Tibial nerve (tissue), 4 donors: ENCODE results near the gene RSRC1. TPM values are rescaled to one million over a fixed set of nuclear protein-coding genes. Genes with fewer than 3 reads are reported as not detected.

Experiments used
- DNase-seq, 2 donors: peaks; one replicate each; pipeline ENCODE4 v3.0.0-alpha.2; 2019; ENCODE audit warnings: low spot score in 2 of 2
- H3K27ac ChIP-seq, 4 donors: fragments of 200-600 bp; sonication (generic) in 3 of 4; one replicate each; pipeline ENCODE4 v1.5.1; 2017 to 2019; ENCODE audit warnings: mild to moderate bottlenecking in 1 of 4
- H3K27me3 ChIP-seq, 2 donors: fragments of 200-600 bp; sonication (generic) in 1 of 2; one replicate each; pipeline versions ENCODE4 v1.5.1 to v1.6.0; 2017 to 2019
- H3K36me3 ChIP-seq, 3 donors: fragments of 200-600 bp; sonication (generic); one replicate each; pipeline ENCODE4 v1.5.1; 2018 to 2019
- H3K4me1 ChIP-seq, 4 donors: fragments of 200-600 bp; sonication (generic) in 3 of 4; one replicate each; pipeline ENCODE4 v1.5.1; 2017 to 2019
- H3K4me3 ChIP-seq, 4 donors: fragments of 200-600 bp; sonication (generic) in 3 of 4; one replicate each; pipeline ENCODE4 v1.5.1; 2017 to 2019; ENCODE audit warnings: mild to moderate bottlenecking in 1 of 4, moderate library complexity in 1 of 4
- H3K9me3 ChIP-seq, 4 donors: fragments of 200-600 bp; sonication (generic) in 3 of 4; one replicate each; pipeline ENCODE4 v1.5.1; 2017 to 2019
- EP300 ChIP-seq, 2 donors: sonication (generic); formaldehyde crosslinking; IDR thresholded peaks; one replicate each; pipeline ENCODE4 v1.6.1; 2017; ENCODE audit warnings: antibody characterized with exemption in 2 of 2, mild to moderate bottlenecking in 1 of 2
- POLR2A ChIP-seq, 2 donors: fragments of 450-650 bp; IDR thresholded peaks; one replicate each; pipeline ENCODE4 v1.6.1; 2017; ENCODE audit warnings: antibody characterized with exemption in 2 of 2, mild to moderate bottlenecking in 2 of 2, moderate library complexity in 2 of 2
- WGBS, 2 donors: methylation state at CpG; one replicate each; pipeline ENCODE4 v1.1.5; 2018; 5-methylcytosine and 5-hydroxymethylcytosine counted together
- total RNA-seq, 4 donors: library from RNA; depleted of rRNA; stranded (reverse); fragments of >200 nt; gene quantifications; one replicate each; pipeline ENCODE4 v1.1.0, GENCODE V29; 2016
- TF ChIP-seq, protein P1 (sequence below), 5 experiments: fragments of 200-600 bp in 3 of 5; fragments of 450-650 bp in 2 of 5; sonication (generic) in 3 of 5; IDR thresholded peaks; one replicate each; pipeline ENCODE4 v1.5.1; 2016 to 2019; ENCODE audit warnings: antibody characterized with exemption in 5 of 5, mild to moderate bottlenecking in 3 of 5, moderate library complexity in 2 of 5

Gene RSRC1
- total RNA-seq, 4 donors from 2014 or later, result 58.2 to 70.5 (median 68.6) TPM

DNA sequence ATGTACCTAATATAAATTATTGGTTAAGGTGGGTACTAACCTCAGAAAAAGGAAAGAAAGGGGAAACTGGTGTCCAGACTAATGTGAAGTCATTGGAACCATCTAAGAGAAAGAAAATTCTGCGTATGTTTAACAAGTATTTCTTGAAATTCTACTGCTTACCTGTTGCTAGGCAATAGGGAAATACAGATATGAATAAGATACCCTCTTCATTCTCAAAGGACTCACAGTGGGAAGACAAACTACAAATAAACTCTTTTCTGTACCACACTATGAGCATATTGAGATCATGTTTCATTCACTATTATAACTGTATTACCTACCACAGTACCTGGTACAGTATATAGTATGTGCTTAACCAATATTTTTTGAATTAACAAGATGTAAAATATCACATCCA is 320.6 kb downstream of the RSRC1 start:
- H3K4me1 ChIP-seq, result no peaks in the 10 kb centered on the region
- no peak overlapping the region for H3K27ac ChIP-seq
- H3K36me3 ChIP-seq, result no peaks in the 10 kb centered on the region
- 95 to 98% methylated on average over 1 of the region's 1 CpG for WGBS, 2 donors
- no peaks in the 10 kb centered on the region for H3K9me3 ChIP-seq
- TF ChIP-seq EP300 (IDR thresholded peaks at IDR 0.05) (no peak), POLR2A (IDR thresholded peaks at IDR 0.05) (no peak)
- TF ChIP-seq, protein P1, sequence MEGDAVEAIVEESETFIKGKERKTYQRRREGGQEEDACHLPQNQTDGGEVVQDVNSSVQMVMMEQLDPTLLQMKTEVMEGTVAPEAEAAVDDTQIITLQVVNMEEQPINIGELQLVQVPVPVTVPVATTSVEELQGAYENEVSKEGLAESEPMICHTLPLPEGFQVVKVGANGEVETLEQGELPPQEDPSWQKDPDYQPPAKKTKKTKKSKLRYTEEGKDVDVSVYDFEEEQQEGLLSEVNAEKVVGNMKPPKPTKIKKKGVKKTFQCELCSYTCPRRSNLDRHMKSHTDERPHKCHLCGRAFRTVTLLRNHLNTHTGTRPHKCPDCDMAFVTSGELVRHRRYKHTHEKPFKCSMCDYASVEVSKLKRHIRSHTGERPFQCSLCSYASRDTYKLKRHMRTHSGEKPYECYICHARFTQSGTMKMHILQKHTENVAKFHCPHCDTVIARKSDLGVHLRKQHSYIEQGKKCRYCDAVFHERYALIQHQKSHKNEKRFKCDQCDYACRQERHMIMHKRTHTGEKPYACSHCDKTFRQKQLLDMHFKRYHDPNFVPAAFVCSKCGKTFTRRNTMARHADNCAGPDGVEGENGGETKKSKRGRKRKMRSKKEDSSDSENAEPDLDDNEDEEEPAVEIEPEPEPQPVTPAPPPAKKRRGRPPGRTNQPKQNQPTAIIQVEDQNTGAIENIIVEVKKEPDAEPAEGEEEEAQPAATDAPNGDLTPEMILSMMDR (IDR thresholded peaks at IDR 0.05), result no peak
- no peak overlapping the region for H3K4me3 ChIP-seq
- DNase-seq, result no peak
- no peaks in the 10 kb centered on the region for H3K27me3 ChIP-seq

GRCh38 chr3:158430968-158431367 is 321.1 kb downstream of the RSRC1 start:
- H3K4me3 ChIP-seq, result no peak overlapping the region
- no peaks in the 10 kb centered on the region for H3K9me3 ChIP-seq
- TF ChIP-seq EP300 (IDR thresholded peaks at IDR 0.05) (no peak), POLR2A (IDR thresholded peaks at IDR 0.05) (no peak)
- TF ChIP-seq, protein P1 (IDR thresholded peaks at IDR 0.05), result no peak
- DNase-seq, result no peak
- H3K27me3 ChIP-seq, result no peaks in the 10 kb centered on the region
- H3K36me3 ChIP-seq, result no peaks in the 10 kb centered on the region
- no peaks in the 10 kb centered on the region for H3K4me1 ChIP-seq
- H3K27ac ChIP-seq, result no peak overlapping the region

- DNase-seq, result no peak
- no peaks in the 10 kb centered on the region for H3K9me3 ChIP-seq
- no peaks in the 10 kb centered on the region for H3K4me1 ChIP-seq
- TF ChIP-seq, protein P1 (IDR thresholded peaks at IDR 0.05), result no peak
- no peak for TF ChIP-seq EP300 (IDR thresholded peaks at IDR 0.05)
- no peaks in the 10 kb centered on the region for H3K27me3 ChIP-seq
- H3K4me3 ChIP-seq, result no peak overlapping the region
- 83 to 89% methylated on average over 3 of the region's 3 CpGs for WGBS, 2 donors
- H3K36me3 ChIP-seq, result no peaks in the 10 kb centered on the region
- H3K27ac ChIP-seq, result no peak overlapping the region
Measured at GRCh38 chr3:158431829-158432228, 321.9 kb downstream of the RSRC1 start.

GRCh38 chr3:158434412-158435038 is 324.6 kb downstream of the RSRC1 start:
- H3K9me3 ChIP-seq, result no peaks in the 10 kb centered on the region
- no peaks in the 10 kb centered on the region for H3K4me1 ChIP-seq
- 2 to 3% methylated on average over 4 of the region's 4 CpGs for WGBS, 2 donors
- no peaks in the 10 kb centered on the region for H3K27me3 ChIP-seq
- H3K27ac ChIP-seq, result no peak overlapping the region
- no peaks in the 10 kb centered on the region for H3K36me3 ChIP-seq
- H3K4me3 ChIP-seq, result no peak overlapping the region
- peak; percentile 47 to 92 for DNase-seq
- TF ChIP-seq EP300 (IDR thresholded peaks at IDR 0.05) (no peak), POLR2A (IDR thresholded peaks at IDR 0.05) (no peak)
- TF ChIP-seq, protein P1 (IDR thresholded peaks at IDR 0.05), result peak; percentile 59 to 76 (median 61)

DNA sequence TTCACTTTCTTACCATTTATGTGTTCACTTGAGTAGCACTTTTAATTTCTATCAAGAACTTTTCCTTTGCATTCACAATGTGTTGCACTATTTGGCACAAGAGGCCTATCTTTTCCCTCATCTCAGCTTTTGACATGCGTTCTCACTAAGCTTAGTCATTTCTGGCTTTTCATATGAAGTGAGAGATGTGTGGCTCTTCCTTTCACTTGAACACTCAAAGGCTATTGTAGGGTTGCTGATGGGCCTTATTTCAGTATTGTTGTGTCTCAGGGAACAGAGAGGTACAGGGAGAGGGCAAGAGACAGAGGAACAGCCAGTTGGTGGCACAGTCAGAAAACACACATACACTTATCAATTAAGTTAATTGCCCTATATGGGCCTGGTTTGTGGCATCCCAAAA is 333.7 kb downstream of the RSRC1 start:
- Histone ChIP-seq H3K4me3 (no peak overlapping the region), H3K9me3 (peaks cover 0 to 8% (median 0%) of the 10 kb centered on the region in 4 donors), H3K27me3 (no peaks in the 10 kb centered on the region), H3K36me3 (no peaks in the 10 kb centered on the region), H3K27ac (no peak overlapping the region), H3K4me1 (no peaks in the 10 kb centered on the region)
- WGBS, 2 donors, result 86 to 94% methylated on average over 1 of the region's 1 CpG
- TF ChIP-seq POLR2A (IDR thresholded peaks at IDR 0.05), result no peak
- no peak for DNase-seq

DNA sequence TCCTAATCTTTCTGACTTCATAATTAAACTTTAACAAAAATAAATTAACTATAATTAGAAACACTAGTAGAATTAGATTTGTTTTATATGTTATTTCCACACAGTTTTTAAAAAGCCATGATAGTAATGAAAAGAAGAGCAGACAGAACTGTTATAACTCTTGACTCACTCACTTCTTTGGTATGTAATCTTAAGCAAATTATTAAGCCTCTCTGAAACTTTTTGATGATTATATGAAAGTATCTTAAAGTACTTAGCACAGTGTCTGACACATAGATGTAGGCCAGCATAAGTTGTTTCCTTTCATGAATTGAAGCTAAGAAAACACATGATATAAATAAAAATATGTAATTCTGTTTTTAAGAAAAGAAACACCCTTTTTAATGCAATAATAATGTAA is 337.5 kb downstream of the RSRC1 start:
- H3K9me3 ChIP-seq, result peaks cover 0 to 8% (median 0%) of the 10 kb centered on the region in 4 donors
- no peaks in the 10 kb centered on the region for H3K4me1 ChIP-seq
- H3K36me3 ChIP-seq, result no peaks in the 10 kb centered on the region
- TF ChIP-seq, protein P1 (IDR thresholded peaks at IDR 0.05), result no peak
- TF ChIP-seq POLR2A (IDR thresholded peaks at IDR 0.05) (no peak), EP300 (IDR thresholded peaks at IDR 0.05) (no peak)
- no peak for DNase-seq
- no peaks in the 10 kb centered on the region for H3K27me3 ChIP-seq
- H3K27ac ChIP-seq, result no peak overlapping the region
- H3K4me3 ChIP-seq, result no peak overlapping the region
